ENCODE results near the gene HTRA3.

- TF ChIP-seq YY1 (IDR thresholded peaks at IDR 0.05; ENCODE audit: insufficient read depth, insufficient read length) (no peak), ZNF274 (IDR thresholded peaks at IDR 0.05; ENCODE audit: low read depth, low read length) (no peak), SUZ12 (IDR thresholded peaks at IDR 0.05; ENCODE audit: extremely low read depth, insufficient read depth, insufficient read length) (no peak)
Observed at GRCh38 chr4:8230033-8230432, 39.5 kb upstream of the HTRA3 start.

Measured in NT2/D1 (cell line).